Tibial artery (tissue), 4 donors: ENCODE measurements around the gene EHD4.

ENCODE experiments used
- DNase-seq, 2 donors: peaks; one replicate each; pipeline ENCODE4 v3.0.0-alpha.2; 2019
- H3K27ac ChIP-seq, 2 donors: fragments of 200-600 bp; sonication (generic) in 1 of 2; 1 replicate in 1 of 2; 2 replicates in 1 of 2; pipeline ENCODE4 v1.5.1; 2018 to 2019; ENCODE audit warnings: mild to moderate bottlenecking in 1 of 2
- H3K27me3 ChIP-seq, 2 donors: fragments of 200-600 bp; sonication (generic) in 1 of 2; one replicate each; pipeline versions ENCODE4 v1.5.1 to v1.6.0; 2016 to 2019
- H3K36me3 ChIP-seq, 3 donors: fragments of 200-600 bp; sonication (generic) in 2 of 3; one replicate each; pipeline ENCODE4 v1.5.1; 2016 to 2019; ENCODE audit warnings: mild to moderate bottlenecking in 2 of 3
- H3K4me1 ChIP-seq, 4 donors: fragments of 200-600 bp; sonication (generic) in 2 of 4; 1 replicate in 3 of 4; 2 replicates in 1 of 4; pipeline ENCODE4 v1.5.1; 2016 to 2019
- H3K4me3 ChIP-seq, 2 donors: fragments of 200-600 bp; sonication (generic) in 1 of 2; 1 replicate in 1 of 2; 2 replicates in 1 of 2; pipeline ENCODE4 v1.5.1; 2018 to 2019; ENCODE audit warnings: mild to moderate bottlenecking in 2 of 2
- H3K9me3 ChIP-seq, 3 donors: fragments of 200-600 bp; sonication (generic) in 1 of 3; one replicate each; pipeline ENCODE4 v1.5.1; 2016 to 2019
- CTCF ChIP-seq, 2 experiments: fragments of 200-600 bp in 1 of 2; fragments of 450-650 bp in 1 of 2; IDR thresholded peaks; one replicate each; pipeline ENCODE4 v1.5.1; 2017 to 2019; ENCODE audit warnings: antibody characterized with exemption in 2 of 2, mild to moderate bottlenecking in 1 of 2, moderate library complexity in 1 of 2
- intact Hi-C: fragments of 100-400 bp; cut with DNase I; formaldehyde crosslinking; loops from one replicate; pipeline ENCODE4 v1.15.0; 2023; ENCODE audit warnings: low total_unique reads

The EHD4 gene

GRCh38 chr15:41985236-41986160 is 13.1 kb upstream of the EHD4 start:
- intact Hi-C loops, result no loop called here

DNA sequence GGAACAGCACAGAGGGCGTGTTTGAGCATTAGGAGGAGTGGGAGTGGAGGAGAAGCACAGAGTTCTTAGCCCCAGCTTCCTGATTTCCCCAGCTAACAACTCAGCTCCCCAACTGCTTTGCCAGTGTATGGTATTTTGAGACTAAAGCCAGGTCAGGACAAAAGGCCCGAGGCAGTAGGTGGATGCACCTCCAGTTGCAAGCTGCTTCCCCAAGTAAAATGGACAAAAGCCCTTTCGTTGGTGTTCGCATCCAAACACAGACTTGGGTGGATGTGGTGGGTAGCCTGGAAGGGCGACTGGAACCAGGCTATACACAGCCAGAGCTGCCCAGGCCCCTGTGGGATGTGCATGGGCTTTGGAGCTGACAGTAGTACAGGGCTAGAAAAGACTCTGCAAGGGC is 12.3 kb upstream of the EHD4 start:
- intact Hi-C loops, result no loop called here
- H3K9me3 ChIP-seq, result no peaks in the 10 kb centered on the region
- H3K36me3 ChIP-seq, result no peaks in the 10 kb centered on the region
- no peak overlapping the region for H3K27ac ChIP-seq
- H3K27me3 ChIP-seq, result no peaks in the 10 kb centered on the region
- H3K4me3 ChIP-seq, result no peak overlapping the region
- peaks cover 0 to 16% (median 5%) of the 10 kb centered on the region in 4 donors for H3K4me1 ChIP-seq
- peak in 1 of 2 donors; percentile 24 for DNase-seq
- no peak for TF ChIP-seq CTCF (IDR thresholded peaks at IDR 0.05)

More at GRCh38 chr15:41985236-41986160, 13.1 kb upstream of the EHD4 start:
- no peak for TF ChIP-seq CTCF (IDR thresholded peaks at IDR 0.05)
- Histone ChIP-seq H3K27me3 (no peaks in the 10 kb centered on the region), H3K4me1 (peaks cover 0 to 16% (median 5%) of the 10 kb centered on the region in 4 donors), H3K4me3 (no peak overlapping the region), H3K27ac (no peak overlapping the region), H3K36me3 (no peaks in the 10 kb centered on the region), H3K9me3 (no peaks in the 10 kb centered on the region)
- DNase-seq, result peak in 1 of 2 donors; percentile 55

- intact Hi-C loops, result no loop called here
- DNase-seq, result peak; percentile 5 to 55
- Histone ChIP-seq H3K36me3 (no peaks in the 10 kb centered on the region), H3K4me3 (no peak overlapping the region), H3K27me3 (no peaks in the 10 kb centered on the region), H3K9me3 (no peaks in the 10 kb centered on the region), H3K27ac (no peak overlapping the region), H3K4me1 (peaks cover 0 to 16% (median 5%) of the 10 kb centered on the region in 4 donors)
- TF ChIP-seq CTCF (IDR thresholded peaks at IDR 0.05), result no peak
These were observed 11.5 kb upstream of the EHD4 start for GRCh38 chr15:41983621-41984571.

- Histone ChIP-seq H3K4me1 (peaks cover 0 to 16% (median 5%) of the 10 kb centered on the region in 4 donors), H3K4me3 (no peak overlapping the region), H3K27me3 (no peaks in the 10 kb centered on the region), H3K36me3 (no peaks in the 10 kb centered on the region), H3K9me3 (no peaks in the 10 kb centered on the region), H3K27ac (no peak overlapping the region)
- no peak for TF ChIP-seq CTCF (IDR thresholded peaks at IDR 0.05)
- intact Hi-C loops, result no loop called here
- peak; percentile 9 to 47 for DNase-seq
These were observed 10.9 kb upstream of the EHD4 start for GRCh38 chr15:41983221-41983620.

DNA sequence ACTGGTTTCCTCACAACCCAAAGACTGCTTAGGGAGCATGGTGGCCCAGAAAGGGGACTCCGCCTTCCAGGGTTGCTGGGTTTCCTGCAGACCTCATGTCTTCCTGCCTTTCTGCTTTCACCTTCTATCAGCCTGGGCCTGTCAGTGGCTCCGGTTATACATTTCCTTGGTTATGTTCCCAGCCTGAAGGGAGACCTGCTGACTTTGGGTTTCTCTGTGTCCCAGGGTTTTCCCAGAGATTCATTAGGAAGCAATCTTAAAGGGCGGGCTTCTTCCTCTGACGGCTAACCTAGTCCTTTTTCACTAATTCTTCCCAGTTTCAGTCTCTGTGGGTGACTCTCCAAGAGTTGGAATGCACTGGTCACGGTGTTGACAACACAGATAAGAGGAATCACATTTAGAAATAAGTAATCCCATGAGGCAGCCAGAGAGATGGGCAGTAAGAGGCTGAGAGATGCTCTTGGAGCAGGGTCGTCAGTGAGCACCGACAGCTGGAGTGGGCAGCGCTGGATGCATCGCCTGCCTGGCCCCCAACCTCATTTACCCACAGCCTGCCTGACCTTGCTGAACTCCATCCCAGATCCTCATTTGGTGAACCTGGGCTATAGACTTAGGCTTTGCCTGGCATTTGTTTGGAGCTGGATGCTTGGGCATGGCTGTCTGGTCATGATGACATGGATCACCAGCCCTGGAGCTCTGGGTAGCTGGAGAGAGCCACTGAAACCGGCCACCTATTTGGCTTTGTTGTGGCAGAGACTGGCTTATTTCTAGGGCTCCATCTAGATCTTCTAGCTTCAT is 10.0 kb upstream of the EHD4 start:
- intact Hi-C loops, result no loop called here
- peak; percentile 6 to 33 for DNase-seq
- Histone ChIP-seq H3K4me3 (no peak overlapping the region), H3K36me3 (no peaks in the 10 kb centered on the region), H3K27me3 (no peaks in the 10 kb centered on the region), H3K4me1 (peaks cover 0 to 16% (median 5%) of the 10 kb centered on the region in 4 donors), H3K9me3 (no peaks in the 10 kb centered on the region), H3K27ac (no peak overlapping the region)
- TF ChIP-seq CTCF (IDR thresholded peaks at IDR 0.05), result no peak
